Measurements from ENCODE around the gene POM121L2. TPM values are rescaled to one million over a fixed set of nuclear protein-coding genes. Genes with fewer than 3 reads are reported as not detected.

Gene POM121L2
- total and polyA plus RNA-seq, 11 donors = not detected

DNA sequence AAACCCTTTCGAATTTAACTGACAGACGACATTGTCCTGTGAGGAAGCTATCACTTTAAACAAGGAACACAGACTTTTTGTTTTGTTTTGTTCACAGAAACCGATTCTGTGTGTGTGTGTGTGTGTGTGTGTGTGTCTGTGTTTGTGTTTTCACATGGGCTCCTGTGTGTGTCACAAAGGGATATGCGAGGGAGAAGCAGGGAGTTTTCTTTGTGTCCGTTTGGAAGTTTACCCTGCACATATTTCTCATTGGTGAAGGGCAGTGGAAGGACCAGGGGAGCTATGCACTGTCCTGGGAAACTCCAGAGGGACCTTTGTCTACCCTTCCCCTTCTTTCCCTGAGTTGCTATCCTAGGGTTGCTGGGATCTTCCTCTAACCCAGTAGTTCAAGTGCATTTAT lies 17.7 kb downstream of the POM121L2 start:
- H3K27ac ChIP-seq = no peak overlapping the region
- H3K4me3 ChIP-seq = no peak overlapping the region
- peaks cover 0 to 28% (median 0%) of the 10 kb centered on the region in 12 donors for H3K9me3 ChIP-seq
- DNase-seq = no peak
- 18 to 31% (median 22%) methylated on average over 5 of the region's 5 CpGs for WGBS, 4 donors
- peaks cover 0 to 4% (median 0%) of the 10 kb centered on the region in 12 donors for H3K4me1 ChIP-seq
- TF ChIP-seq, protein P1, sequence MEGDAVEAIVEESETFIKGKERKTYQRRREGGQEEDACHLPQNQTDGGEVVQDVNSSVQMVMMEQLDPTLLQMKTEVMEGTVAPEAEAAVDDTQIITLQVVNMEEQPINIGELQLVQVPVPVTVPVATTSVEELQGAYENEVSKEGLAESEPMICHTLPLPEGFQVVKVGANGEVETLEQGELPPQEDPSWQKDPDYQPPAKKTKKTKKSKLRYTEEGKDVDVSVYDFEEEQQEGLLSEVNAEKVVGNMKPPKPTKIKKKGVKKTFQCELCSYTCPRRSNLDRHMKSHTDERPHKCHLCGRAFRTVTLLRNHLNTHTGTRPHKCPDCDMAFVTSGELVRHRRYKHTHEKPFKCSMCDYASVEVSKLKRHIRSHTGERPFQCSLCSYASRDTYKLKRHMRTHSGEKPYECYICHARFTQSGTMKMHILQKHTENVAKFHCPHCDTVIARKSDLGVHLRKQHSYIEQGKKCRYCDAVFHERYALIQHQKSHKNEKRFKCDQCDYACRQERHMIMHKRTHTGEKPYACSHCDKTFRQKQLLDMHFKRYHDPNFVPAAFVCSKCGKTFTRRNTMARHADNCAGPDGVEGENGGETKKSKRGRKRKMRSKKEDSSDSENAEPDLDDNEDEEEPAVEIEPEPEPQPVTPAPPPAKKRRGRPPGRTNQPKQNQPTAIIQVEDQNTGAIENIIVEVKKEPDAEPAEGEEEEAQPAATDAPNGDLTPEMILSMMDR (IDR thresholded peaks at IDR 0.05) = no peak
- no peak for TF ChIP-seq POLR2A (IDR thresholded peaks at IDR 0.05)
- ATAC-seq = no peak
- peaks cover 48 to 100% (median 96%) of the 10 kb centered on the region in 9 donors for H3K27me3 ChIP-seq
- intact Hi-C loops (cut with DNase I) = no loop called here
- no peaks in the 10 kb centered on the region for H3K36me3 ChIP-seq

DNA sequence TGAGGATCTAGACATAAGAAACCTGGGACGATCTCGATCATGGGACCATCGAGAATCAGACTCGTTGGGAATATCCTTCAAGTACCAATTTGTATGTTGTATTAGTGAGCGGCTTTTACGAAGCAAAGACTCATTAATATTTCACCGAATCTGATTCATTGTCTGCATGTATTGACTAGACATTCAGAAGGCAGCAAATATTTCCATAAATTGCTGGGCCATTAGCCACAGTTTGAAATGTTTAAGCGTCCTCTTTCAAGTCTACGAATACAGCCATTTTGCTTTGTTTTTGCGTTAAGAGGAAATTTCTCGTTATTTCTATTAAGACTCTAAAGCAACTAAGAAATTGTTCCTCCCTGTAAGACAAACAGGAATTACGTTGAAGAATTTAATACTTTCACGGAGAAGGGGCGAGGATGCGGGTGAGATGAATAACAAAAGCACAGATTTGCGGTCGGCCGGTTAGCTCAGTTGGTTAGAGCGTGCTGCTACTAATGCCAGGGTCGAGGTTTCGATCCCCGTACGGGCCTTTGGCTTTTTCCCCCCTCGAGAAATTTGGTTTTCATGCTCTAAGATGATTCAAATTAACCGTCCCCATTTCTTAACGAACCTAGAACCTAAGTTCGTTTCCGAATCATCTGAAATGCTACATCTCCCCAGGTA lies 18.5 kb downstream of the POM121L2 start:
- peaks cover 0 to 28% (median 0%) of the 10 kb centered on the region in 12 donors for H3K9me3 ChIP-seq
- H3K27ac ChIP-seq = no peak overlapping the region
- H3K27me3 ChIP-seq = peaks cover 55 to 100% (median 99%) of the 10 kb centered on the region in 9 donors
- H3K4me1 ChIP-seq = peaks cover 0 to 4% (median 0%) of the 10 kb centered on the region in 12 donors
- WGBS, 4 donors = 14 to 26% (median 18%) methylated on average over 28 of the region's 28 CpGs
- H3K4me3 ChIP-seq = no peak overlapping the region
- TF ChIP-seq POLR2A (IDR thresholded peaks at IDR 0.05) = no peak
- TF ChIP-seq, protein P1 (IDR thresholded peaks at IDR 0.05) = no peak
- no peaks in the 10 kb centered on the region for H3K36me3 ChIP-seq
- DNase-seq (no peak), ATAC-seq (no peak)
- intact Hi-C loops (cut with DNase I) = no loop called here

DNA sequence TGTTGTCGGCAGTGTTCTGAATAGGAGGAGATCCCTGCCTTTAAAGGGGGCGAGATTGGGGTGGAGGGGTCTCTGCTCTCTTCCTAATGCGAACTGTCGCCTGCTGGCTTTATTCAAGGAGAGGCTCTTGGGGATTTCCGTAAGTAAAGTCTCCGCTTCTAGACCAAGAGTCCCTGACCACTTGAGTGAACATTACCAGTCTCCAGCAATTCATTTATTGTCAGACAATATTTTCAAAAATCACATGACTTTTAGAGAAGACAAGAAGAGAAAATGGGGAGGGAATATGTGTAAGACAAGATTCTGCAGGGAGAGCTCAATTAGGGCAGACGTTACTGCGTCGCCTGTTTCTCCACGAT lies 21.2 kb downstream of the POM121L2 start:
- no peaks in the 10 kb centered on the region for H3K36me3 ChIP-seq
- no peak overlapping the region for H3K4me3 ChIP-seq
- peaks cover 64 to 100% (median 99%) of the 10 kb centered on the region in 9 donors for H3K27me3 ChIP-seq
- no peaks in the 10 kb centered on the region for H3K4me1 ChIP-seq
- ATAC-seq (no peak), DNase-seq (no peak)
- TF ChIP-seq, protein P1 (IDR thresholded peaks at IDR 0.05) = no peak
- no peak for TF ChIP-seq POLR2A (IDR thresholded peaks at IDR 0.05)
- H3K27ac ChIP-seq = no peak overlapping the region
- intact Hi-C loops (cut with DNase I) = no loop called here
- WGBS, 4 donors = 5 to 10% (median 8%) methylated on average over 10 of the region's 10 CpGs
- H3K9me3 ChIP-seq = peaks cover 0 to 28% (median 0%) of the 10 kb centered on the region in 12 donors

DNA sequence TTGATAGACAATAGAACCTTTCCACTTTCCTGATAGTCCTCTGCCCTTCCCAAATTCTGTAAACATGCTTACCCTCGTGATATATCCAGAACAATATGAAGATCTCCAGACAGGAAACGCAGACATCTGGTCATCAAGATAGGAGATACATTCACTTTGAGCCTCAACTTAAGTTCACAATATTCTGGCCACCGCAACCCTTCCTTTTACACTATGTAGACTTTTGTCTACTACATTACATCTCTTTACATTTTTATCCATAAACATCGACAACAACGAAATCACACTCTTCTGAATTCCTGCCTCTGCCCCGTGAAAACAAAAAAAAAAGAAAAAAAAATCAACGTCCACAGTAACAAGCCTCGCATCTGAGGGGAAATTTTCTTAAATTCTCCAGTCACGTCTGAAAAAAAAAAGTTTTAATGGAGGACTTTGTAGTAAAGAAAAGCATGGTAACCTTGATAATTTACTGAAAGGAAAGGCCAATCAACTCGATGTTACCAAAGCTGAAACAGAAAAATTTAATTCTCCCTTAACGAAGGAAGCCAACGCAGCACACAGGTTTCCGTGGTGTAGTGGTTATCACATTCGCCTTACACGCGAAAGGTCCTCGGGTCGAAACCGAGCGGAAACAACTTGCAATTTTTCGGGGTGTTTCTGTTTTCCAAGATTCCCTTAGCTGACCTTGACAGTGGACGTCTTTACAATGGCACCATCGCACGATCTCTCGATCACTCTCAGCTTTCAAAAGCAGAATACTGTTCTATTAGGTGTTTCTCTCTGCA lies 21.8 kb downstream of the POM121L2 start:
- Histone ChIP-seq H3K27ac (no peak overlapping the region), H3K4me1 (no peaks in the 10 kb centered on the region), H3K4me3 (no peak overlapping the region), H3K9me3 (peaks cover 0 to 28% (median 0%) of the 10 kb centered on the region in 12 donors), H3K36me3 (no peaks in the 10 kb centered on the region), H3K27me3 (peaks cover 63 to 100% (median 99%) of the 10 kb centered on the region in 9 donors)
- DNase-seq (no peak), ATAC-seq (no peak)
- 3 to 5% (median 4%) methylated on average over 25 of the region's 25 CpGs for WGBS, 4 donors
- TF ChIP-seq POLR2A (IDR thresholded peaks at IDR 0.05) = no peak
- TF ChIP-seq, protein P1 (IDR thresholded peaks at IDR 0.05) = no peak
- intact Hi-C loops (cut with DNase I) = no loop called here

Data from heart left ventricle (tissue), 16 donors.